Testis (tissue), 3 donors: ENCODE data around the gene COL4A2. TPM values are rescaled to one million over a fixed set of nuclear protein-coding genes. Genes with fewer than 3 reads are reported as not detected.
A peak's percentile ranks its signal among the peaks of the same experiment; 100 is the strongest.

Source experiments
- DNase-seq: peaks from one replicate; pipeline ENCODE4 v3.0.0-alpha.2; 2019
- H3K27ac ChIP-seq, 2 donors: fragments of 200-600 bp; sonication (generic); one replicate each; pipeline ENCODE4 v1.5.1; 2019
- H3K27me3 ChIP-seq: fragments of 200-600 bp; sonication (generic); one replicate; pipeline ENCODE4 v1.5.1; 2019
- H3K36me3 ChIP-seq: fragments of 200-600 bp; sonication (generic); one replicate; pipeline ENCODE4 v1.5.1; 2017; ENCODE audit warnings: low read depth; ENCODE audit errors: missing control alignments
- H3K4me1 ChIP-seq: fragments of 200-600 bp; sonication (generic); one replicate; pipeline ENCODE4 v1.5.1; 2019
- H3K4me3 ChIP-seq, 2 donors: fragments of 200-600 bp; sonication (generic); one replicate each; pipeline ENCODE4 v1.5.1; 2017 to 2019
- H3K9me3 ChIP-seq: fragments of 200-600 bp; sonication (generic); one replicate; pipeline ENCODE4 v1.5.1; 2017
- POLR2A ChIP-seq: fragments of 450-650 bp; IDR thresholded peaks from one replicate; pipeline ENCODE4 v1.6.1; 2017; ENCODE audit warnings: antibody characterized with exemption, mild to moderate bottlenecking, moderate library complexity
- WGBS, 2 donors: methylation state at CpG; one replicate each; pipeline ENCODE4 v1.1.5; 2018; 5-methylcytosine and 5-hydroxymethylcytosine counted together
- intact Hi-C: fragments of 100-400 bp; cut with DNase I; formaldehyde crosslinking; loops from one replicate; pipeline ENCODE4 v1.15.1; 2023; ENCODE audit warnings: low total_unique reads
- polyA plus RNA-seq: library from polyadenylated mRNA; stranded (reverse); fragments of 350-450 nt; fragmentation: Illumina TruSeq; extraction: RNeasy Lipid Tissue Mini Kit (QIAGEN cat#74804); gene quantifications from one replicate; pipeline ENCODE4 v1.2.3, GENCODE V29; 2014; ENCODE audit warnings: low read depth, low replicate concordance; ENCODE audit not compliant: insufficient read depth
- total RNA-seq, 2 donors: library from RNA; depleted of rRNA; stranded (reverse); fragments of >200 nt; gene quantifications; one replicate each; pipeline ENCODE4 v1.2.3, GENCODE V29; 2016
- TF ChIP-seq, protein P1 (sequence below), 3 experiments: fragments of 450-650 bp in 2 of 3; fragments of 200-600 bp in 1 of 3; sonication (generic) in 1 of 3; IDR thresholded peaks; one replicate each; pipeline ENCODE4 v1.5.1; 2016 to 2019; ENCODE audit warnings: antibody characterized with exemption in 3 of 3, mild to moderate bottlenecking in 2 of 3, moderate library complexity in 1 of 3

COL4A2 gene
- total and polyA plus RNA-seq, 3 donors from 2014 or later: 69.1 to 89.9 (median 81.0) TPM

GRCh38 chr13:110338441-110339101 is 31.5 kb downstream of the COL4A2 start:
- Histone ChIP-seq H3K4me3 (no peak overlapping the region), H3K36me3 (no peaks in the 10 kb centered on the region), H3K27me3 (no peaks in the 10 kb centered on the region), H3K27ac (peak overlapping the region; percentile 27 to 81), H3K9me3 (no peaks in the 10 kb centered on the region), H3K4me1 (peaks cover 45% of the 10 kb centered on the region)
- intact Hi-C loops: no loop called here
- TF ChIP-seq POLR2A: no peak
- TF ChIP-seq, protein P1, sequence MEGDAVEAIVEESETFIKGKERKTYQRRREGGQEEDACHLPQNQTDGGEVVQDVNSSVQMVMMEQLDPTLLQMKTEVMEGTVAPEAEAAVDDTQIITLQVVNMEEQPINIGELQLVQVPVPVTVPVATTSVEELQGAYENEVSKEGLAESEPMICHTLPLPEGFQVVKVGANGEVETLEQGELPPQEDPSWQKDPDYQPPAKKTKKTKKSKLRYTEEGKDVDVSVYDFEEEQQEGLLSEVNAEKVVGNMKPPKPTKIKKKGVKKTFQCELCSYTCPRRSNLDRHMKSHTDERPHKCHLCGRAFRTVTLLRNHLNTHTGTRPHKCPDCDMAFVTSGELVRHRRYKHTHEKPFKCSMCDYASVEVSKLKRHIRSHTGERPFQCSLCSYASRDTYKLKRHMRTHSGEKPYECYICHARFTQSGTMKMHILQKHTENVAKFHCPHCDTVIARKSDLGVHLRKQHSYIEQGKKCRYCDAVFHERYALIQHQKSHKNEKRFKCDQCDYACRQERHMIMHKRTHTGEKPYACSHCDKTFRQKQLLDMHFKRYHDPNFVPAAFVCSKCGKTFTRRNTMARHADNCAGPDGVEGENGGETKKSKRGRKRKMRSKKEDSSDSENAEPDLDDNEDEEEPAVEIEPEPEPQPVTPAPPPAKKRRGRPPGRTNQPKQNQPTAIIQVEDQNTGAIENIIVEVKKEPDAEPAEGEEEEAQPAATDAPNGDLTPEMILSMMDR (IDR thresholded peaks at IDR 0.05): no peak
- 22 to 24% methylated on average over 13 of the region's 13 CpGs for WGBS, 2 donors
- DNase-seq: peak; percentile 79

DNA sequence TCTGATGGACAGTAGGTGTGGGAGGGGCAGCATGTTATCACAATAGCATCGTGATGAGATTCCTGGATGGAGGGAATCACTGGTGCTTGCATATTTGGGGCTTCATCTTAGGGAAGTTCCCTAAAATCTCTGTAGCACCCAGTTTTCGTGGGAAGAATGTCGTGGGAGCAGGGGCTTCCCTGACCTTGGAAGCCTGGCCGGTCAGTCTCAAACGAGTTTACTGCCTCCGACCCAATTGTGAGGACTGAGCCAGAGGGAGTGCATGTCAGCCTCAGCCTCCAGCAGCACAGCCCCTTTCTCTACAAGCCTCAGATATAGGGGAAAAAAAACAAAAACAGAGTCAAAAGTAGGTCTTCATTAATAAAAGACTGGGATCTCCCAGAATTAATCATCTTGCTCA is 32.2 kb downstream of the COL4A2 start:
- H3K4me3 ChIP-seq: no peak overlapping the region
- H3K27me3 ChIP-seq: no peaks in the 10 kb centered on the region
- DNase-seq: no peak
- peak overlapping the region; percentile 27 to 81 for H3K27ac ChIP-seq
- TF ChIP-seq POLR2A: no peak
- TF ChIP-seq, protein P1 (IDR thresholded peaks at IDR 0.05): no peak
- H3K4me1 ChIP-seq: peaks cover 45% of the 10 kb centered on the region
- no peaks in the 10 kb centered on the region for H3K36me3 ChIP-seq
- no peaks in the 10 kb centered on the region for H3K9me3 ChIP-seq
- WGBS, 2 donors: 37 to 40% methylated on average over 6 of the region's 6 CpGs
- intact Hi-C loops: no loop called here

- no peak for DNase-seq
Observed at GRCh38 chr13:110339975-110340550, 33.0 kb downstream of the COL4A2 start.

DNA sequence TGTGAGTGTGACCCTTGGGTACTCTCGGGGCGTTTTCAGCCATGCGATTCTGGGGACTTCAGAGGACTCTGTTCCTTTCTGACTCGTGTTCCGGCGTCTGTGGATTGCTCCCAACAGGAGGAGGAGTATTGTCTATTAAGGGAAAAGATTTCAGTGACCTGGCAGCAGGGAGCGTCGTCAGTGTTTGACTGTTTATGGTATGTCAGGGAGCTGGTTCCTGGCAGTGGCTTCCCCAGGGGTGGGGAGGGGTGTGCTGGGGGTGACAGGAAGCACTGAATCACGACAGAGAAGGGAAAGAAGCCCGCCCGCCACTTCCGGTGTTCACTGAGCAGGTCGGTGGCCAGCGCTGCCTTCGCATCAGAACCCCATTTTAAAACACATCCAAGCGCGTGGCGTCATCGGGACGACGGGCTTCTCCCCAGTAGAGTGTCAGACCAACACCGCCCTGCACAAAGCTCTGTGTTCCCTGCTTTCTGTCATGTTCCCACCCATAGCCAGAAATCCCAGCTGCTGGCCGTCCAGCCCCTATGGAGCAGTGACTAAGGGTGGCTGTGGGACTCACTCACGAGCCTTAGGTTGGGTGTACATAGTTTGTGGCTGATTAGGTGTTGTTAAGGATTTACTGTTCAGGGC is 33.8 kb downstream of the COL4A2 start:
- Histone ChIP-seq H3K36me3 (no peaks in the 10 kb centered on the region), H3K27ac (peak overlapping the region; percentile 81 to 82), H3K27me3 (no peaks in the 10 kb centered on the region), H3K4me3 (no peak overlapping the region), H3K4me1 (peaks cover 45% of the 10 kb centered on the region), H3K9me3 (no peaks in the 10 kb centered on the region)
- 43 to 55% methylated on average over 12 to 24 of the region's 24 CpGs for WGBS, 2 donors
- DNase-seq: peak; percentile 55
- intact Hi-C loops: loop anchor here (10.0 kb wide), 1 partner anchor 64 kb away; no protein-coding TSS in a partner anchor
- TF ChIP-seq POLR2A: no peak
- TF ChIP-seq, protein P1 (IDR thresholded peaks at IDR 0.05): no peak

More at GRCh38 chr13:110339975-110340550, 33.0 kb downstream of the COL4A2 start:
- H3K4me3 ChIP-seq: no peak overlapping the region
- 75 to 82% methylated on average over 9 of the region's 9 CpGs for WGBS, 2 donors
- TF ChIP-seq POLR2A: no peak
- TF ChIP-seq, protein P1 (IDR thresholded peaks at IDR 0.05): no peak
- no peaks in the 10 kb centered on the region for H3K9me3 ChIP-seq
- no peaks in the 10 kb centered on the region for H3K27me3 ChIP-seq
- peaks cover 45% of the 10 kb centered on the region for H3K4me1 ChIP-seq
- H3K36me3 ChIP-seq: no peaks in the 10 kb centered on the region
- intact Hi-C loops: loop anchor here (10.0 kb wide), 1 partner anchor 65 kb away; no protein-coding TSS in a partner anchor
- peak overlapping the region; percentile 81 to 82 for H3K27ac ChIP-seq
